ENCODE data around the gene PODXL2. TPM values are rescaled to one million over a fixed set of nuclear protein-coding genes. Genes with fewer than 3 reads are reported as not detected.

PODXL2 gene
- total and polyA plus RNA-seq, 2 experiments from 2014 or later, result 18.4 to 57.6 TPM

GRCh38 chr3:127706312-127706711 lies 77.3 kb downstream of the PODXL2 start:
- ATAC-seq (no peak), DNase-seq (ENCODE audit: low spot score) (no peak)
- no peak overlapping the region for H3K4me2 ChIP-seq
- Mint-ChIP-seq H3K27me3 (ENCODE audit: insufficient read depth, low read depth, poor library complexity) (peaks cover 14% of the 10 kb centered on the region), H3K4me3 (no peak overlapping the region), H3K4me1 (peaks cover 23% of the 10 kb centered on the region), H3K27ac (no peak overlapping the region), H3K9me3 (peaks cover 14% of the 10 kb centered on the region; the same call in 2 of the 3 replicates), H3K36me3 (ENCODE audit: low read depth) (no peaks in the 10 kb centered on the region)
- TF ChIP-seq EZH2phosphoT487 (IDR thresholded peaks at IDR 0.05; ENCODE audit: unreplicated experiment), result no peak
- TF ChIP-seq ZNF331 (CRISPR knock-in tag; IDR thresholded peaks at IDR 0.05; ENCODE audit: low read depth), result no peak
- no peak for TF ChIP-seq EZH2 (IDR thresholded peaks at IDR 0.05; ENCODE audit: low read depth, unreplicated experiment)
- TF ChIP-seq, protein P1, sequence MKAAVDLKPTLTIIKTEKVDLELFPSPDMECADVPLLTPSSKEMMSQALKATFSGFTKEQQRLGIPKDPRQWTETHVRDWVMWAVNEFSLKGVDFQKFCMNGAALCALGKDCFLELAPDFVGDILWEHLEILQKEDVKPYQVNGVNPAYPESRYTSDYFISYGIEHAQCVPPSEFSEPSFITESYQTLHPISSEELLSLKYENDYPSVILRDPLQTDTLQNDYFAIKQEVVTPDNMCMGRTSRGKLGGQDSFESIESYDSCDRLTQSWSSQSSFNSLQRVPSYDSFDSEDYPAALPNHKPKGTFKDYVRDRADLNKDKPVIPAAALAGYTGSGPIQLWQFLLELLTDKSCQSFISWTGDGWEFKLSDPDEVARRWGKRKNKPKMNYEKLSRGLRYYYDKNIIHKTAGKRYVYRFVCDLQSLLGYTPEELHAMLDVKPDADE (IDR thresholded peaks at IDR 0.05), result no peak
- TF ChIP-seq STAT1 (IDR thresholded peaks at IDR 0.05; ENCODE audit: unreplicated experiment), result no peak
- TF ChIP-seq CTCF (conservative IDR thresholded peaks at IDR 0.05; ENCODE audit: low read depth in 2 of 2), result no peak
- no peak for TF ChIP-seq ZNF114 (CRISPR knock-in tag; IDR thresholded peaks at IDR 0.05)
- TF ChIP-seq, protein P2, sequence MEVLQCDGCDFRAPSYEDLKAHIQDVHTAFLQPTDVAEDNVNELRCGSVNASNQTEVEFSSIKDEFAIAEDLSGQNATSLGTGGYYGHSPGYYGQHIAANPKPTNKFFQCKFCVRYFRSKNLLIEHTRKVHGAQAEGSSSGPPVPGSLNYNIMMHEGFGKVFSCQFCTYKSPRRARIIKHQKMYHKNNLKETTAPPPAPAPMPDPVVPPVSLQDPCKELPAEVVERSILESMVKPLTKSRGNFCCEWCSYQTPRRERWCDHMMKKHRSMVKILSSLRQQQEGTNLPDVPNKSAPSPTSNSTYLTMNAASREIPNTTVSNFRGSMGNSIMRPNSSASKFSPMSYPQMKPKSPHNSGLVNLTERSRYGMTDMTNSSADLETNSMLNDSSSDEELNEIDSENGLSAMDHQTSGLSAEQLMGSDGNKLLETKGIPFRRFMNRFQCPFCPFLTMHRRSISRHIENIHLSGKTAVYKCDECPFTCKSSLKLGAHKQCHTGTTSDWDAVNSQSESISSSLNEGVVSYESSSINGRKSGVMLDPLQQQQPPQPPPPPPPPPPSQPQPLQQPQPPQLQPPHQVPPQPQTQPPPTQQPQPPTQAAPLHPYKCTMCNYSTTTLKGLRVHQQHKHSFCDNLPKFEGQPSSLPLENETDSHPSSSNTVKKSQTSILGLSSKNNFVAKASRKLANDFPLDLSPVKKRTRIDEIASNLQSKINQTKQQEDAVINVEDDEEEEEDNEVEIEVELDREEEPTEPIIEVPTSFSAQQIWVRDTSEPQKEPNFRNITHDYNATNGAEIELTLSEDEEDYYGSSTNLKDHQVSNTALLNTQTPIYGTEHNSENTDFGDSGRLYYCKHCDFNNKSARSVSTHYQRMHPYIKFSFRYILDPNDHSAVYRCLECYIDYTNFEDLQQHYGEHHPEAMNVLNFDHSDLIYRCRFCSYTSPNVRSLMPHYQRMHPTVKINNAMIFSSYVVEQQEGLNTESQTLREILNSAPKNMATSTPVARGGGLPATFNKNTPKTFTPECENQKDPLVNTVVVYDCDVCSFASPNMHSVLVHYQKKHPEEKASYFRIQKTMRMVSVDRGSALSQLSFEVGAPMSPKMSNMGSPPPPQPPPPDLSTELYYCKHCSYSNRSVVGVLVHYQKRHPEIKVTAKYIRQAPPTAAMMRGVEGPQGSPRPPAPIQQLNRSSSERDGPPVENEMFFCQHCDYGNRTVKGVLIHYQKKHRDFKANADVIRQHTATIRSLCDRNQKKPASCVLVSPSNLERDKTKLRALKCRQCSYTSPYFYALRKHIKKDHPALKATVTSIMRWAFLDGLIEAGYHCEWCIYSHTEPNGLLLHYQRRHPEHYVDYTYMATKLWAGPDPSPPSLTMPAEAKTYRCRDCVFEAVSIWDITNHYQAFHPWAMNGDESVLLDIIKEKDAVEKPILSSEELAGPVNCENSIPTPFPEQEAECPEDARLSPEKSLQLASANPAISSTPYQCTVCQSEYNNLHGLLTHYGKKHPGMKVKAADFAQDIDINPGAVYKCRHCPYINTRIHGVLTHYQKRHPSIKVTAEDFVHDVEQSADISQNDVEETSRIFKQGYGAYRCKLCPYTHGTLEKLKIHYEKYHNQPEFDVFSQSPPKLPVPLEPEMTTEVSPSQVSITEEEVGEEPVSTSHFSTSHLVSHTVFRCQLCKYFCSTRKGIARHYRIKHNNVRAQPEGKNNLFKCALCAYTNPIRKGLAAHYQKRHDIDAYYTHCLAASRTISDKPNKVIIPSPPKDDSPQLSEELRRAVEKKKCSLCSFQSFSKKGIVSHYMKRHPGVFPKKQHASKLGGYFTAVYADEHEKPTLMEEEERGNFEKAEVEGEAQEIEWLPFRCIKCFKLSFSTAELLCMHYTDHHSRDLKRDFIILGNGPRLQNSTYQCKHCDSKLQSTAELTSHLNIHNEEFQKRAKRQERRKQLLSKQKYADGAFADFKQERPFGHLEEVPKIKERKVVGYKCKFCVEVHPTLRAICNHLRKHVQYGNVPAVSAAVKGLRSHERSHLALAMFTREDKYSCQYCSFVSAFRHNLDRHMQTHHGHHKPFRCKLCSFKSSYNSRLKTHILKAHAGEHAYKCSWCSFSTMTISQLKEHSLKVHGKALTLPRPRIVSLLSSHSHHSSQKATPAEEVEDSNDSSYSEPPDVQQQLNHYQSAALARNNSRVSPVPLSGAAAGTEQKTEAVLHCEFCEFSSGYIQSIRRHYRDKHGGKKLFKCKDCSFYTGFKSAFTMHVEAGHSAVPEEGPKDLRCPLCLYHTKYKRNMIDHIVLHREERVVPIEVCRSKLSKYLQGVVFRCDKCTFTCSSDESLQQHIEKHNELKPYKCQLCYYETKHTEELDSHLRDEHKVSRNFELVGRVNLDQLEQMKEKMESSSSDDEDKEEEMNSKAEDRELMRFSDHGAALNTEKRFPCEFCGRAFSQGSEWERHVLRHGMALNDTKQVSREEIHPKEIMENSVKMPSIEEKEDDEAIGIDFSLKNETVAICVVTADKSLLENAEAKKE (CRISPR knock-in tag; IDR thresholded peaks at IDR 0.05), result no peak
- no peak for TF ChIP-seq NANOG (IDR thresholded peaks at IDR 0.05; ENCODE audit: borderline replicate concordance)
- TF ChIP-seq POLR2AphosphoS5 (IDR thresholded peaks at IDR 0.05; ENCODE audit: low read depth), result no peak
- TF ChIP-seq CREB1 (CRISPR knock-in tag; IDR thresholded peaks at IDR 0.05; ENCODE audit: low read depth), result no peak
- H3K27ac ChIP-seq (ENCODE audit: low read depth), result no peak overlapping the region
- H3K27me3 ChIP-seq (ENCODE audit: insufficient read depth), result no peaks in the 10 kb centered on the region
- no peak overlapping the region for H2AFZ ChIP-seq
- H3K4me3 ChIP-seq, result no peak overlapping the region
- no peaks in the 10 kb centered on the region for H3K9me2 ChIP-seq (ENCODE audit: insufficient read depth)
- no peaks in the 10 kb centered on the region for H3K79me2 ChIP-seq (replicated peaks; ENCODE audit: insufficient read depth)
- H3K4me1 ChIP-seq (ENCODE audit: insufficient read depth), result peaks cover 9% of the 10 kb centered on the region
- no peaks in the 10 kb centered on the region for H3K36me3 ChIP-seq (ENCODE audit: insufficient read depth)
- no peaks in the 10 kb centered on the region for H4K20me1 ChIP-seq (replicated peaks; ENCODE audit: insufficient read depth)
- H3F3A ChIP-seq (replicated peaks; ENCODE audit: low read depth), result no peaks in the 10 kb centered on the region
